GM04504 (cell line): ENCODE measurements around the gene UTP4.
A peak's percentile ranks its signal among the peaks of the same experiment; 100 is the strongest.

Experiments used
- DNase-seq: peaks from one replicate; pipeline ENCODE4 v3.0.0-alpha.2; 2012; ENCODE audit warnings: low read depth

UTP4 gene

DNA sequence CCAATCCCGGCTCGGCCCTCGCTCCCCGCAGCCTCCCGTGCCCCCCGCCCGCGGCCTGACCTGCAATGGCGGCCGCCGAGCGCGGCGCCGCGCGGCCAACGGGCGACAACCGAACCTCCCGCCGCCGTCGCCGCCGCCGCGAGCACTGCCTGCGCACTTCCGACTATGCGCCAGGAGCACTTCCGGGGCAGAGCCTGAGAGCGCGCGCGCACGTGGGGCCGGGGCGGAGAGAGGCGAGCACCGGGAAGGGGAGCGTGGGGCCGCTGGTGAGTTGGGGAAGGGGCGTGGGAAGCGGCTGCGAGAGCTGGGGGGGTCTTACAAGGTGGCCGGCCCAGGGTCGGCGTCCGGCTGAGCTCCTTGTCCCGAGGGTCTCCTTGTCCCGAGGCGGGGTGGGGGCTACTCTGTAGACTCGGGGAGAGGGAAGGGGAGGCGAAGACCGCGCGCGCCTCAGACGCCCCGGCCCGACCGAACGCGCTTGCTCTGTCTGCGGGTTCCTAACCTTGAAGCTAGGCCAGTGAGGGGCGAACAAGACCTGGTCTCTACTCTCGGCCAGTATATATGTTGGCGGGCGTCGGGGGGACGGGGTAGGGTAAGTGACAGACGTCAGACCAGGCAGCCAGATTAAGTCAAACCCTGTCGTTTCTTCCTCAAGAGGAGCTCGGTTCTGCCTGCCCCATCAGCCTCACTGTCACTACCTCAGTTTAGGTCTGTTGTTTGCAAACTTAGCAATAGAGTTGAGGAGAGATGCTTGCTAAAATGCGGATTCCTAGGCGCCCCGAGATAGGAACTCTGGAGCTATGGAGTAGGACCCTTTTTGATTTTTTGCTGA is at the start of gene UTP4, which contains the start of gene CHTF8:
TSS of gene UTP4 (plus strand) at position 226 of the 829 bp plus-strand sequence. CDS start 811 bp downstream, outside the sequence.
TSS of gene CHTF8 (minus strand) at position 165 of the 829 bp plus-strand sequence. CDS start 11,130 bp downstream, outside the sequence.
- DNase-seq = peak; percentile 46

DNA sequence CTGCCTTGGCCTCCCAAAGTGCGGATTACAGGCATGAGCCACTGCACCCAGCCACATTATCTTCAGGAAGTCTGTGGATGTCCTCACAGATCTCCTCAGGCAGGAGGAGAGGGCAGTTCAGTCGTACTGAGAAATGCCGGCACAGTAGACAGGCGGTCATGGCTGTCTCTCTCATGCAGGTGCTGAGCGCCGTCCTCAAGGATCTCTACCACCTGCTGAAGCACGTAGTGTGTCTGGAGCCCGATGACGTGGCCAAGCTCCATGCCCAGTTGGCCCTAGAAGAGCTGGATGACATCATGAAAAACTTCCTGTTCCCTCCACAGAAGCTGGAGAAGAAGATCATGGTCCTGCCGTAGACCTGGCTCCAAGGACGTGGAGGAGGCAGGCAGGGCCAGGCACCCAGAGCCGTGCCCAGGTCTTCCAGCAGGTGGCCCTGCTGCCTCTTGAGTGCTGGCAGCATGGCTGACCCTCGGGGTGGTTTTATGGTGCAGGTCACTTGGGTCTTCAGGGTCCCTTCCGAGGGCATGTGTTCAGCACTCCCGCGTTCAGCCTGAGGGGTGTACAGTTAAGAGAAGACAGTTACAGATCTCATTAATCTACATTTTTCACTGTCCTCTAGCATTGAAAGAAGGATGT is 49.0 kb upstream of the UTP4 start:
- DNase-seq = no peak

DNA sequence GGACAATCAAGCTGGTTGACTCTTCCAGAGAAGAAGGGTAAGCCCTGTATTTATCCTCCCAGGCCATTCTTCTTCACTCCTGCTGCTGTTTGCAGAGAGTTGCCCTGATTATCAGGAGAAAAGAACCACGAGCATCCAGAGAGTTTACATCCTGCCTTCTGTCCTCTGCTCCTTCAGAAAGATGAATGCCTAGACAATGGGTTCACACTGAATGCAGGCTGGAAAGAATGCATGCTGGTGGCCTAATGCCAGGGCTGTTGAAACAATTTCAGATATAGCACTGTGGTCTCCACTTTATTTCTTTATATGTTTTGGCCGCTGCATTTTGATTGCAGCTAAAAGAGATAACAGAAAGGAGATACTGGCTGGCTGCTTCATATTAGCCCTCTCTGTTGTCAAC is 48.2 kb upstream of the UTP4 start:
- DNase-seq = no peak

DNA sequence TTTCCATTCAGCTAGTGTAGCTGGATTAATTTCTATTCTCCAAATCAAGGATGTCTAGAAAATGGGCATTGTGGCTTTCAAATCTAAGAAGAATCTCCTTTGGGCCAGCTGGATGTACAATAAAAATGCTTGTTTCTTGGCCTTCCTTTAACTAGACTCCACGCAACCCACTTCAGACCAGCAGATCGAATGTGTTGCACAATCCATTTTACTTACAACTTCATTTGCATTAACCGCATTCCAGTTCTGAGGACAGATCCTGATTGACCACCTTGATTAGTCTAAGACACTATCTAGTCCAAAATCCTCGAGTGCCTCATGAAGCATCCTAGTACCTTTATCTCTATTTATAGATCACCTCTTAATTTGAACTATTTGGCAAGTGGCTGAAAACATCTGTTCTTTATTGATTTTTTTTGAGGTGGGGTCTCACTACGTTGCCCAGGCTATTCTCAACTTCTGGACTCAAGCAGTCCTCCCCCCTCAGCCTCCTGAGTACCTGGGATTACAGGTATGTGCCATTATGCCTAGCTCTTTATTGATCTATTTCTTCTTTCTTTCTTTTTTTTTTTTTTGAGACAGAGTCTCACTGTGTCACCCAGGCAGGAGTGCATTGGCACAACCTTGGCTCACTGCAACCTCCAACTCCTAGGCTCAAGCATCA is 47.3 kb upstream of the UTP4 start:
- DNase-seq = no peak

DNA sequence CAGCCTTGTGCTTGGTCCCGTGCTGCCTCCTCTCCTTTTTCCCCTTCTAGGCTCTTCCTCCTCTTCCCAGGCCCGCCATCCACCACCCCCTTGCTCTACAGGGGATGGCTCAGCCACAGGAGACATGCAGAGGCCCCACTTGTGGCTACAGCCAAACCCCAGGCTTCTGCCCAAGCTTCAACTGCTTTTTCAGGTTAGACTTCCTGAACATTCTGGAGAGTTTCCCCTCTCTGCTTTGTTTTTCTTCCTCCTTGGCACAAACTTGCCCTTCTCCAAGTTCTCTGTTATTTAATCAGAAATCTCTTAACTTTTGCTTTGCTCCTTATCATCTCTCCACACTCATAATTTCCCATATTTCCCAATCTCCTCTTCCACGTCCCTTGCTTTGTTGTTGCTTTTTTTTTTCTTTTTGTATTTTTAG is 45.3 kb upstream of the UTP4 start:
- no peak for DNase-seq

DNA sequence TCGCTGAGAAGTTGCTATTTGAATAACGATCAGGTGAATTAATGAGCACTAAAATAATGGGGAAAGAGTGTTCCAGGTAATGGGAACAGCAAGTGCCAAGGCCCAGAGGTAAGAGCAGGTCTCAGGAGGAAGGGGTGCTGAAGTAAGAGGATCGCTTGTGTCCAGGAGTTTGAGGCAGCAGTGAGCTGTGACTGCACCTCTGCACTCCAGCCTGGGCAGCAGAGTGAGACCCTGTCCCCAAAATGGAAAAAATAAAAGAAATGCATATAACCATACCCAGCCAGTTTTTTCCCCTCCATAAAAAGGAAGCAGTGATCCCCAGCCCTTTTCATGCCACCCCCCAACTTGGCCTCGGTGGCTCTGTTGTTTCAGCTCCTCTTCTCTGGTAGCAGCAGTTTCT is 43.8 kb upstream of the UTP4 start:
- DNase-seq = no peak

DNA sequence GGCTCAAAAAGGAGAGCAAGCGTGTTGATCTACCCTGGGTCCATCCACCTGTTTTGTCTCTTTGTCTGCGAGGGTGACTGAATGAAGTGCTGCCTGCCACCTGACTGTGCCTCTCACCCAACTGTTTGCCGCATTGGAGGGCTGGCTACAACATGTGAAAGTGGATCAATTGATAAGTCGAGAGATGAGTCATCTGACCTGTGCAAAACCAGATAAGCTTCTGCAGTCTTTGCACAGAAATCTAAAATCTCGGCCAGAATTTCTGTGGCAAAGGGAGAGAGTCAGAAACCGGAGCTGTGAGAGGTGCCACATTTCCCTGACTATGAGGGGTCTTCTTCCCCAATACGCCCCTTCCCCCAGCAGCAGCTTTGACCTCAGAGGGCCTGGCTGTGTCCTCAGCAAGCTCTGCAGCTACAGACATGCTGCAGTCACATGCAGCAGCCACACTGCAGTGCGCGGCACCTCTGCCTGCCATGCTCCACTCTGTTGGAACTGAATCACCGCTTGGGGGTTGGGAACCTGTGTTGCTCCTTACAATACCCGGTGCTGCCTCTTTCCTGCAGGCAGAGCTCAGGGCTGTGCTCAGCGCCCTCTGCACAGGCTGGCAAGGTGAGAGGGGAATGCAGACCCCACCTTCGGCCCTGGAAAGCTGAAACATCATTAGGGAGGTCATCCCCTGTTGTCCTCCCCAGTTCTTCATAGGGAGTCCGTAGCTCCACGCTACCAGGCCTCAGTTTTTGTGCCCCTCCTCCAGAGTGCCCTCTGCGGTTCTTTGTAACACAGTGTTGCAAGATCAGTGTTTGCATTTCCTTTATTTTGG is 43.1 kb upstream of the UTP4 start:
- no peak for DNase-seq

DNA sequence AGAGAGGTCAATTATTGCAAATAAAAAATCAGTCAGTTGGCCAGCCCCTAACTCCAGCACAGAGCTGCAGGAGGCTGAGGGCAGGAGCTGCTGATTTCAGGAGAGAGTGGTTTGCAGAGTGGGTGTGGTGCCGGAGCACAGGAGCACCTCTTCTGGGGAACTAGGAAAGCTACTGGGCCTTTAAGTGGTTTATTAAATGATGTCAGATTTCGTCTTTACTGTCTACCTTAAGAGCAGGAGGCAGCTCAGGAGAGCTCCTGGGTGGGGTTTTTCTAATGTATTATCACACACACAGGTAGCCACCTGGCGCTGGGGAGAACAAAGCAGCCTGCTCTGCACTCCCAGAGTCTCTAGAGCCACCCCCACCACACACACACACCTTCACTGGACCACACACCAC is 38.5 kb upstream of the UTP4 start:
- DNase-seq = no peak

DNA sequence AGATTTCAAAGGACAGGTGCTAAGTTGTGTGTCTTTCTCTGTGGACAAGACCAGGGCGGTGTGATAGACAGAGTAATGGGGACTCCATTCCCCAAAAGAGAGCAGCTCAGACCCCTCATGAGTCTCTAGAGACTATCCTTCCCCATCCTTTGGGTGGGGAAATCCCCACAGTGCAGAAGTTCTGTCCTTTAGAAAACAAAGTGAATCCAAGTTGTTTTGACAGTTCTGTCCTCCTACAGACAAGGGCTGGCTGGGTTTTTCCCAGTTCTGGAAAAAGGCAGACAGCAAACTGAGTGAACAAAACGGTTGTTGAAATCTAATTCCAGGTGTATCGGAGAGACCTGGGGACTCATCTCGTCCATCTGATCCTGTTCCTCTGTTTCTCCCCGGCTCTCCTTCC is 37.9 kb upstream of the UTP4 start:
- DNase-seq = no peak

DNA sequence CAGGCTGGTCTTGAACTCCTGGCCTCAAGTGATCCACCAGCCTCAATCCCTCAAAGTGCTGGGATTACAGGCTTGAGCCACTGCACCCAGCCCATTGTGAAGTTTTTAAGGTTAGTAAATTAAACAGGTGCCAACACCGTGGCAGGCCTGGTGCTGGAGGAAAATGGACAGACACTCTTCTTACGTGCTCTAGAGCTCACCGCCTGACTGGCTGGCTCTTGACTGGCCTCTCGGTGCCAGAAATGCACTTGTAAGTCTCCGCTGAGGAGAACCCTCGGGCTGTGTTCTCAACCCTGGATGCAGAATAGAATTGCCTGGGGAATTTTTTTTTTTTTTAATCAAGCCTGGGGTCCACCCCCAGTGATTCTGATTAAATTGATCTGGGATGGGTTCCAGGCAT is 37.3 kb upstream of the UTP4 start:
- DNase-seq = no peak

DNA sequence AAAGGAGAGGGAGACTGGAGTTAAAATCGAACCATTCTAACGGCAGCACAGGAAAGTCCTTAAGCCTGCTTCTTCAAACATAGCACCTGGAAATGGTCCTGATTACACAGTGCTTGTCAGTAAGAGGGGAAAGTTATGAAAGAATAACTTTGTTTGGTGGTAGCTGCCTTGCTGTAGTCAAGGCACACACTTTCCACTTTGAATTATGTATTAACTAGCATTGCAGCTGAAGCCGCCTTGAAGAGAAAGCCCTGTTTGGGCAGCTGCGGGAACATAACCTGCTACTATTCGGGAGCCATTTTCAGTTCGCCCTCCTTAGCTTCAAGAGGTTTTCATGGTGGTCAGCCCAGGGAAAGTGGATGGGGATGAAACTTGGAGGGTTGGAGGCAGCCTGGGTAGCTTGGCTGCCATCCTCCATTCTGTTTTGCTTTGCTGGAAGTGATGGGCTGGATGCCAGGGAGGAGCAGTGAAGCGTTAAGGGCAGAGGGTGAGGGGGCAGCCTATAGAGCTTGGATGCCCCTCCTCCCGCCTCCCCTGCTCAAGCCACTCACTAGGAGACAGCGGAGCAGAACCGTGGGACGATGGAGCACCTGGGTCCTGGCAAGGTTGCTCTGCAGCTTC is 32.3 kb upstream of the UTP4 start:
- DNase-seq = no peak

DNA sequence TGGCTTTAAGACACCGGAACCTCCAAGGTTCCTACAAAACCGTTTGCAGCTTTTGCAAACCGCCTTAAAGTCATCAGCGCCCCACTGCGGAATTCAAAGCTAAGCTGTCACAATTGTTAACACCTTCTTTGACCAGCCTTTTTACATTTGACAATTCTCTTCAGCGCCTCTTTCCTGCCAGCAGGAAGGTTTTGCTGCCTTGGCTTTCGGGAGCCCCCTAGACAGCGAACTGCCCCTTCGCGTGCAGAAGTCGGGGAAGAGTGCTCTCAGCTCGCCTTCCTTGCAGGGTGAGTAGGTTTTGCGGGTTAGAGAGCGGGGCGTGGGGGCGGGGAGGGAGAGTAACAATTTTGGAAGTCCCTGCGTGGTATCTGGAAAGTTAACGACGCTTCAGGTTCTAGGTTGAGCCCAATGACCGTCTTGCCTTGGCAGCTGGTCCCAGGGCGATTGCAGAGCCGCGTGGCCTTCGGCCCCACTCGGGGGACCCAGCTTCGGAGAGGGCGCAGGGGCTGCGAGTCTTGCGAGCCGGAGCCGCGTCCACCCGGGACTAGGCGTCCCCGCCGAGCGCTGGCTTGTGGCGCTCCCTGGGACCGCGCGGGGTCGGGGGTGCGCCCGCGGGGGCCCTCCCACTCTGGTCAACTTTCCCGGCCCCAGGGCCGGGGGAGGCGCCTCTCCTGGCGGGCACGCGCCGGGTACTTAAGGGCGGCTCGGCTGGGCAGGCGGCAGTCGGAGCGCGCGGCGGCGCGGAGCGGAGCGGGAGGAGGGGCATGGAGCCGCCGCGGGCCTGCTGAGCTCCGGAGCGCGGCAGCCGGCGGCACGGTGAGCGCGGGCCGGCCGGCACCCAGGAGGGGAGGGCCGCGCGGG is 26.7 kb upstream of the UTP4 start, which contains the start of gene HAS3:
TSS of gene HAS3 (plus strand) at position 153 of the 861 bp plus-strand sequence. CDS start 3,743 bp downstream, outside the sequence.
- no peak for DNase-seq

DNA sequence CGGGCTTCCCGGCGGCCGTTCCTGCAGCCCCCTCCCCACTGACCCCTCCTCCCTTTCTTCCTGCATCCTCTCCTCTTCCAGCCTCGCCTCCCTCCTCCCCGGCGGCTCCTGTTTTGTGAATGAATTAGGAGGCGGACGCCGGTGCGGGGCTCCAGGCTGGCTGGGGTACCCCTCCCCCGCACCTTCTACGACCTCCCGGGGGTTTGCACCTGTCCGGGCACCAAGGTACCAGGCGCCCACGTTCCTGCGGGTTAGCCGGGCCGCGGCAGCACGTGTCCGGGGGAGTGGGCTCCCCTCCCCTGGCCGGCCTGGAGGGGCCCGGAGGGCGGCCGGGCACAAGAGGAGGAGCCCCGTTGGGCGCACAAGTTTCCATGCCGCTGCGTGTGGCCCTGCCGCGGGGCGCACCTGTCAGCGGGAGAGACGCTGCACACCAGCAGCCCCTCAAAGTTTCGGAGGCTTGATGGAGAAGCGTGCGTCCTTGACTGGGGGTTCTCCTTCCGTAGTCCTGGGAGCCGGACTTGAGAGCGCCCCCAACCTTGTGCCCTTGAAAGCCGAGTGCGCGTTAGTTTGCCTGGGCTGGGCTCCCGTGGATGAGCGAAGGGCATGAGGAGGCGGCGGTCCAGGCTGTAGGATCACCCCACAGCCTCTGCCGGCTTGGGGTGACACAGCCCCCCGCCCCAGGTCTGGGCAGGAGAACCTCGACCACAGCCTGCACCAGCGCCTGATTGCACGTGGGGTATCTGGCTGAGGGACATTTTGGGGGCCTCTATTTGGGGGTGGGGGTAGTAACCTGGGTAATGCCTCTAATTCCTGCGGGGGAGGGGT is 25.7 kb upstream of the UTP4 start:
- DNase-seq = no peak

DNA sequence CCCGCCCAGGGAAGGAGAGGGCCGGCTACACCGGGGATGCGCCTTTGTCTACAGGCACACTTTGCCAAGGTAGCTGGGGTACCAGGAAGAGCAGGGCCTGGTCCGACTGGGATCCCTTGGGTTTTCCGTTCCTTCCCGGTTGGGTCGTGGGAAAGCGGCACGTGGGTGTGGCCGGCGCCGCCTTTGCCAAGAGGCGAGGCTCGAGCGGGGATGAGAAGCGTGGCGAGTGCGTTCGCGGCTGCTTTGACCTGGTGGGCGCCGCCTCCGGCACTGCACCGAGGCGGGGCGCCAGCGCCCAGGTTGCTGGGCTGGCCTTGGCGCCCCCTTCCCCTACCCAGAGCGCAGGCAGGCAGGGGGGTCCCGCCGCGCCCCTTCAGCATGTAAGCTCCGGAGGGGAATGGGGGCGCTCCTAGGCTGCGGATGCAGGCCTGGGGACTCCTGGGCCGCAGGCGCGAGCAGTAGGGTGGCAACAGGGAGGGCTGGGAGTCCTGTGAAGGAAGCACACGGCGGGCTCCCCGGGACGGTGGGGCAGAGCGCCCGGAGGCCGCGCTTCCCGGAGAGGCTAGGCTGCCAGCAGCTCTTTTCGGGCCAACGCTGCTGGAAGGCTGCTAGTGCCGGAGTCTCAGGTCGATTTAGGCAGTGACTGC is 25.0 kb upstream of the UTP4 start:
- DNase-seq = no peak

DNA sequence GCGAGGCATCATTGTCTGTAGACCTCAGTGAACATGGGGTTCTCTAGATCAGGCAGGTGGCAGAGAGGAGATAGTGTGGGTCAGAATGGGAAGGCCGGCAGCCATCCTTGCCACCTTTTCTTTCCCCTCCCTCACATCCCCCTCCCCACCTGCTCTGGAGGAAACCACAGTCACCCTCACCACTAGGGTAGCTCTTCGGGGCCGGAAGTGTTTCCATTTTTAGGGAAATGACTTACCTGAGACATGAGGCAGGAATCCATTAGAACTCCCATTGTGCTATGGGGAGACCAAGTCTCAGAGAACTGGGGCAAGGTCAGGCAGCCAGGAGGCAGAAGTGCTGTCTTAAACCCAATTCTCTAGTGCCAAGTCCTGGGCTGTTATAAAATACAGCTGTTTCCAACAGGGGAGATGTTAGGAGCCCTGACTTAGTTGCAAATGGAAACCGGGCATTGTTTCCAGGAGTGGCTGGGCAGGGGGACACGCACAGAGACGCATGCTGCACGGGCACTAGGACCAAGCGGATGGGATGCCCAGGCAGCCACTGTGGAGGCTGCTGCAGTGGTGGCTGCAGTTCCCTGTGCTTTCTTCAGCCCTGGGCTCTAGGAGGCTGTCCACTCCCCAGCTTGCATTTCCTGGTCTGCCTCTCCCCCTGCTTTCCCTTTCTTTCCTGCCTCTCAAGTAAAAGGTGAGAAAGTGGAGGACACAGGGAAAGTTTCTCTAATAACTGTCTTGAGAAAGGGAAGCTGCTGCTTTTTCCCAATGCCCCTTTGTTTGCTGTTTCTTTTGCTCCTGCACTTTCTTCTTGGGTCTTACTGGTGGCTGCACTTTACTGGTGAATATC is 24.2 kb upstream of the UTP4 start:
- no peak for DNase-seq

DNA sequence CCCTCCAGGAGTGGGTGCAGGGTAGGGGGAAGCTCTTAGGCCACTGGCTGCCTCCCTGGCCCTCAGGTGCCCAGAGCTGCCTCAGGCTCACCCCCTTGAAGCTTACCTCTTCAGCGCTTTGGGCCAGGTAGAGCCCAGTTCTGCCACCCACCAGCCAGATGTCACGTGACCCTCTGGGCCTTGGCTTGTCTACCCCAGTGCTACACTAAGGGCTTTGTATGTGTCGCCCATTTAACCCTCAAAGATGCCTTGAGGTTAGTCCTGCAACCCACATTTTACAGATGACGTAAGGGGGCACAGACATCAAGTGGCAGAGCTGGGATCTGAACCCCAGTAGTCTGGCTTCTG is 23.6 kb upstream of the UTP4 start:
- DNase-seq = no peak

DNA sequence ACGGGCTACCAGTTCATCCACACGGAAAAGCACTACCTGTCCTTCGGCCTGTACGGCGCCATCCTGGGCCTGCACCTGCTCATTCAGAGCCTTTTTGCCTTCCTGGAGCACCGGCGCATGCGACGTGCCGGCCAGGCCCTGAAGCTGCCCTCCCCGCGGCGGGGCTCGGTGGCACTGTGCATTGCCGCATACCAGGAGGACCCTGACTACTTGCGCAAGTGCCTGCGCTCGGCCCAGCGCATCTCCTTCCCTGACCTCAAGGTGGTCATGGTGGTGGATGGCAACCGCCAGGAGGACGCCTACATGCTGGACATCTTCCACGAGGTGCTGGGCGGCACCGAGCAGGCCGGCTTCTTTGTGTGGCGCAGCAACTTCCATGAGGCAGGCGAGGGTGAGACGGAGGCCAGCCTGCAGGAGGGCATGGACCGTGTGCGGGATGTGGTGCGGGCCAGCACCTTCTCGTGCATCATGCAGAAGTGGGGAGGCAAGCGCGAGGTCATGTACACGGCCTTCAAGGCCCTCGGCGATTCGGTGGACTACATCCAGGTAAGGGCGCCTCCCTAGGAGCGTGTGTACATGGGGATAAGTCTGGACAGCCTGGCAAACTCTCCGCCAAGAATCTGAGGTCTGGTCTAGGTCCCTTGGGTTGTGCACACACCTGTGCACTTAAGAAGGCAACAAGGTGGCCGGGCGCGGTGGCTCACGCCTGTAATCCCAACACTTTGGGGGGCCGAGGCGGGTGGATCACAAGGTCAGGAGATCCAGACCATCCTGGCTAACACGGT is 22.8 kb upstream of the UTP4 start:
- DNase-seq = no peak
